WTC11 (cell line): Measurements from ENCODE around the gene TPR. TPM values are rescaled to one million over a fixed set of nuclear protein-coding genes. Genes with fewer than 3 reads are reported as not detected.

Experiments used
- ATAC-seq: fragments of 200-7000 bp; cut with Tn5 transposase; 2 replicates; pipeline ENCODE4 v1.10.0; 2021; ENCODE audit warnings: mild to moderate bottlenecking, moderate library complexity
- CTCF ChIA-PET: fragments of 300-600 bp; sonication (Branson Sonifier 250); formaldehyde crosslinking; loops from one replicate; lab custom pipeline; 2021; ENCODE audit warnings: antibody characterized with exemption; lab: Charles Lee
- POLR2A ChIA-PET: fragments of 350-600 bp; sonication (Branson Sonifier 250); formaldehyde crosslinking; loops from one replicate; lab custom pipeline; 2021; ENCODE audit warnings: antibody characterized with exemption; lab: Charles Lee
- DNase-seq: peaks from one replicate; pipeline ENCODE4 v3.0.0; 2021; ENCODE audit warnings: low spot score
- H3K27ac Mint-ChIP-seq: 2 replicates; pipeline ENCODE4 v1.8.0; 2021; ENCODE audit warnings: mixed read lengths
- H3K27me3 Mint-ChIP-seq: 2 replicates; pipeline ENCODE4 v1.8.0; 2021; ENCODE audit warnings: low read depth, mild to moderate bottlenecking, moderate library complexity, mixed read lengths
- H3K36me3 Mint-ChIP-seq: 2 replicates; pipeline ENCODE4 v1.8.0; 2021; ENCODE audit warnings: mixed read lengths
- H3K4me1 Mint-ChIP-seq: 2 replicates; pipeline ENCODE4 v1.8.0; 2022; ENCODE audit warnings: mixed read lengths
- H3K4me3 Mint-ChIP-seq: 2 replicates; pipeline ENCODE4 v1.8.0; 2021; ENCODE audit warnings: mild to moderate bottlenecking, moderate library complexity, mixed read lengths
- H3K9me3 Mint-ChIP-seq: 2 replicates; pipeline ENCODE4 v1.8.0; 2021; ENCODE audit warnings: mixed read lengths
- ETV6 ChIP-seq: sonication (generic); formaldehyde crosslinking; IDR thresholded peaks from 2 replicates; pipeline ENCODE4 v1.8.1; 2022; ENCODE audit warnings: mild to moderate bottlenecking, missing genetic modification reagents
- FOXK1 ChIP-seq: sonication (generic); formaldehyde crosslinking; IDR thresholded peaks from 2 replicates; pipeline ENCODE4 v1.8.0; 2022; ENCODE audit warnings: mild to moderate bottlenecking, moderate library complexity, missing genetic modification reagents
- IRF2 ChIP-seq: sonication (generic); formaldehyde crosslinking; IDR thresholded peaks from 2 replicates; pipeline ENCODE4 v1.8.0; 2022; ENCODE audit warnings: low read depth, missing genetic modification reagents, borderline replicate concordance
- JAZF1 ChIP-seq: fragments of 250-450 bp; sonication (Bioruptor Pico); IDR thresholded peaks from 2 replicates; pipeline ENCODE4 v1.9.0; 2021; ENCODE audit warnings: moderate library complexity, mild to moderate bottlenecking, inconsistent platforms
- JUN ChIP-seq: sonication (generic); formaldehyde crosslinking; IDR thresholded peaks from 2 replicates; pipeline ENCODE4 v1.8.0; 2023; ENCODE audit warnings: mild to moderate bottlenecking, missing genetic modification reagents
- NFE2L1 ChIP-seq: sonication (generic); formaldehyde crosslinking; IDR thresholded peaks from 2 replicates; pipeline ENCODE4 v1.8.1; 2023; ENCODE audit warnings: missing genetic modification reagents
- NFYB ChIP-seq: sonication (generic); formaldehyde crosslinking; conservative IDR thresholded peaks from 2 replicates; pipeline ENCODE4 v1.8.0; 2022; ENCODE audit warnings: low read depth, missing genetic modification reagents
- NR1H2 ChIP-seq: sonication (generic); formaldehyde crosslinking; IDR thresholded peaks from 2 replicates; pipeline ENCODE4 v1.9.0; 2021; ENCODE audit warnings: mild to moderate bottlenecking, moderate library complexity, missing genetic modification reagents
- RELA ChIP-seq: sonication (generic); formaldehyde crosslinking; IDR thresholded peaks from 2 replicates; pipeline ENCODE4 v1.8.1; 2022; ENCODE audit warnings: missing genetic modification reagents, mild to moderate bottlenecking, borderline replicate concordance
- SMAD3 ChIP-seq: sonication (generic); formaldehyde crosslinking; IDR thresholded peaks from 2 replicates; pipeline ENCODE4 v1.8.0; 2022; ENCODE audit warnings: missing genetic modification reagents, mild to moderate bottlenecking, borderline replicate concordance
- SOX15 ChIP-seq: fragments of 250-450 bp; sonication (Bioruptor Pico); IDR thresholded peaks from 2 replicates; pipeline ENCODE4 v1.9.0; 2021; ENCODE audit warnings: mild to moderate bottlenecking
- ZNF138 ChIP-seq: sonication (generic); formaldehyde crosslinking; conservative IDR thresholded peaks from 2 replicates; pipeline ENCODE4 v1.8.1; 2022; ENCODE audit warnings: mild to moderate bottlenecking, moderate library complexity, missing genetic modification reagents
- ZNF423 ChIP-seq: fragments of 250-450 bp; sonication (Bioruptor Pico); IDR thresholded peaks from 2 replicates; pipeline ENCODE4 v2.1.2; 2022; ENCODE audit warnings: mild to moderate bottlenecking, moderate library complexity
- total RNA-seq: library from RNA; stranded (reverse); gene quantifications from 3 replicates; pipeline ENCODE4 v1.2.3, GENCODE V29; 2021
- TF ChIP-seq, protein P1 (sequence below): fragments of 200-600 bp; IDR thresholded peaks from 2 replicates; pipeline ENCODE4 v1.8.0; 2022; ENCODE audit warnings: antibody characterized with exemption
- TF ChIP-seq, protein P2 (sequence below): sonication (generic); formaldehyde crosslinking; IDR thresholded peaks from 2 replicates; pipeline ENCODE4 v1.8.1; 2023; ENCODE audit warnings: mild to moderate bottlenecking, missing genetic modification reagents, moderate library complexity
- TF ChIP-seq, protein P3 (sequence below): sonication (generic); formaldehyde crosslinking; IDR thresholded peaks from 2 replicates; pipeline ENCODE4 v1.8.0; 2022; ENCODE audit warnings: mild to moderate bottlenecking, missing genetic modification reagents
- TF ChIP-seq, protein P4 (sequence below): sonication (generic); formaldehyde crosslinking; IDR thresholded peaks from 2 replicates; pipeline ENCODE4 v1.8.0; 2022; ENCODE audit warnings: mild to moderate bottlenecking, missing genetic modification reagents
- TF ChIP-seq, protein P5 (sequence below): fragments of 250-450 bp; sonication (Bioruptor Pico); IDR thresholded peaks from 2 replicates; pipeline ENCODE4 v1.8.0; 2021; ENCODE audit warnings: mild to moderate bottlenecking
- TF ChIP-seq, protein P6 (sequence below): fragments of 250-450 bp; sonication (Bioruptor Pico); IDR thresholded peaks from 2 replicates; pipeline ENCODE4 v1.9.0; 2021; ENCODE audit warnings: mild to moderate bottlenecking
- TF ChIP-seq, protein P7 (sequence below): sonication (generic); formaldehyde crosslinking; IDR thresholded peaks from 2 replicates; pipeline ENCODE4 v1.8.0; 2022; ENCODE audit warnings: mild to moderate bottlenecking, missing genetic modification reagents
- TF ChIP-seq, protein P8 (sequence below): sonication (generic); formaldehyde crosslinking; IDR thresholded peaks from 2 replicates; pipeline ENCODE4 v1.8.0; 2023; ENCODE audit warnings: missing genetic modification reagents
- TF ChIP-seq, protein P9 (sequence below): sonication (generic); formaldehyde crosslinking; IDR thresholded peaks from 2 replicates; pipeline ENCODE4 v1.8.1; 2023; ENCODE audit warnings: mild to moderate bottlenecking, moderate library complexity, missing genetic modification reagents

Gene TPR
- total RNA-seq, 1 experiment from 2014 or later: 119 TPM

DNA sequence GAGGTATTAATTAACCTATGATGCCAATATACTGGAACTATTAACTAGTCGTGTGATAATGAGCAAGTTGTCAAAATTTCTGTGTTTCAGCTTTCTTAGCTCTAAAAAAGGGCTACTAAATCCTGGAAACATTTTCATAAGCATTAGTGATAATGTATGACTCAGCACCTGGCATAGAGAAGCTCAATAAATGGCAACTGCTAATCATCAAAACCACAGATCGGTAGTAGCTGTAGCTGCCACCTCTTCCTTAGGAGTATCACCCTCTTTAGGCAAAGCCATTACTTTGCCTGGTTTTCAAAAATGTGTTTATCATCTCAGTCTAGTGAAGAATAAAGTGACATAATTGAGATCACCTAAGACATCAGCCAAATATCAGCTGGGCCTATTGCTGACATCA lies 75.5 kb downstream of the TPR start:
- TF ChIP-seq JAZF1 (CRISPR knock-in tag) (no peak), ZNF138 (CRISPR knock-in tag) (no peak), SOX15 (CRISPR knock-in tag) (no peak), IRF2 (CRISPR knock-in tag) (no peak), JUN (CRISPR knock-in tag) (no peak)
- TF ChIP-seq, protein P1, sequence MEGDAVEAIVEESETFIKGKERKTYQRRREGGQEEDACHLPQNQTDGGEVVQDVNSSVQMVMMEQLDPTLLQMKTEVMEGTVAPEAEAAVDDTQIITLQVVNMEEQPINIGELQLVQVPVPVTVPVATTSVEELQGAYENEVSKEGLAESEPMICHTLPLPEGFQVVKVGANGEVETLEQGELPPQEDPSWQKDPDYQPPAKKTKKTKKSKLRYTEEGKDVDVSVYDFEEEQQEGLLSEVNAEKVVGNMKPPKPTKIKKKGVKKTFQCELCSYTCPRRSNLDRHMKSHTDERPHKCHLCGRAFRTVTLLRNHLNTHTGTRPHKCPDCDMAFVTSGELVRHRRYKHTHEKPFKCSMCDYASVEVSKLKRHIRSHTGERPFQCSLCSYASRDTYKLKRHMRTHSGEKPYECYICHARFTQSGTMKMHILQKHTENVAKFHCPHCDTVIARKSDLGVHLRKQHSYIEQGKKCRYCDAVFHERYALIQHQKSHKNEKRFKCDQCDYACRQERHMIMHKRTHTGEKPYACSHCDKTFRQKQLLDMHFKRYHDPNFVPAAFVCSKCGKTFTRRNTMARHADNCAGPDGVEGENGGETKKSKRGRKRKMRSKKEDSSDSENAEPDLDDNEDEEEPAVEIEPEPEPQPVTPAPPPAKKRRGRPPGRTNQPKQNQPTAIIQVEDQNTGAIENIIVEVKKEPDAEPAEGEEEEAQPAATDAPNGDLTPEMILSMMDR: no peak
- TF ChIP-seq, protein P2, sequence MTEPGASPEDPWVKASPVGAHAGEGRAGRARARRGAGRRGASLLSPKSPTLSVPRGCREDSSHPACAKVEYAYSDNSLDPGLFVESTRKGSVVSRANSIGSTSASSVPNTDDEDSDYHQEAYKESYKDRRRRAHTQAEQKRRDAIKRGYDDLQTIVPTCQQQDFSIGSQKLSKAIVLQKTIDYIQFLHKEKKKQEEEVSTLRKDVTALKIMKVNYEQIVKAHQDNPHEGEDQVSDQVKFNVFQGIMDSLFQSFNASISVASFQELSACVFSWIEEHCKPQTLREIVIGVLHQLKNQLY: no peak
- ChIA-PET POLR2A (no interaction called here), CTCF (interaction anchor here (0.8 to 1.3 kb wide), 2 partner anchors 31 to 75 kb away, joined by 3 to 6 read pairs; partner anchors contain the start of gene TPR)

DNA sequence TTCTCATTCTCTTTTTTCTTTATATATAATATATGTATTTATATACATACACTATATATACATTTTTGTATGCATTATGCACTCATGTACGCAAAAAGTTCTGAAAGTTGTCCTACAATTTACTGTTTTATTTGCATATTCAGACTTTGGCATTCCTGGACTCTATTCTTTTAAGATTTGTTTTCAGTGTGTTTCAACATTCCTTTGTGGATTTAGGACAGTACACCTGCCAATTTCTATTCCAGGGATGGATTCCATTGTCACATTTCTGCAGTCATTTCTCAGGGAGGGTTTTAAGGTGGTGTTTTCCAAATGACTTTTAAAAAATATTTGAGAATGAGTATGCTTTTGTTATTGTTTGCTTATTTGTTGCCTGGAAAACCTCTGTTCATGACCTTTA lies 76.2 kb downstream of the TPR start:
- Mint-ChIP-seq H3K4me1 (no peaks in the 10 kb centered on the region), H3K36me3 (no peaks in the 10 kb centered on the region), H3K4me3 (no peak overlapping the region)
- TF ChIP-seq, protein P3, sequence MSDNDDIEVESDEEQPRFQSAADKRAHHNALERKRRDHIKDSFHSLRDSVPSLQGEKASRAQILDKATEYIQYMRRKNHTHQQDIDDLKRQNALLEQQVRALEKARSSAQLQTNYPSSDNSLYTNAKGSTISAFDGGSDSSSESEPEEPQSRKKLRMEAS (CRISPR knock-in tag): no peak
- no peak for TF ChIP-seq ZNF423 (CRISPR knock-in tag)
- no peak for TF ChIP-seq FOXK1
- TF ChIP-seq SMAD3 (CRISPR knock-in tag): no peak
- TF ChIP-seq, protein P4, sequence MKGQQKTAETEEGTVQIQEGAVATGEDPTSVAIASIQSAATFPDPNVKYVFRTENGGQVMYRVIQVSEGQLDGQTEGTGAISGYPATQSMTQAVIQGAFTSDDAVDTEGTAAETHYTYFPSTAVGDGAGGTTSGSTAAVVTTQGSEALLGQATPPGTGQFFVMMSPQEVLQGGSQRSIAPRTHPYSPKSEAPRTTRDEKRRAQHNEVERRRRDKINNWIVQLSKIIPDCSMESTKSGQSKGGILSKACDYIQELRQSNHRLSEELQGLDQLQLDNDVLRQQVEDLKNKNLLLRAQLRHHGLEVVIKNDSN (CRISPR knock-in tag): no peak
- no peak for TF ChIP-seq JUN (CRISPR knock-in tag)
- TF ChIP-seq, all 79 proteins: peak for 0
- CTCF ChIA-PET: no interaction called here
- H3K27me3 Mint-ChIP-seq: no peaks in the 10 kb centered on the region; the same call in 1 of the 2 replicates
- POLR2A ChIA-PET: no interaction called here
- H3K27ac Mint-ChIP-seq: no peak overlapping the region; the same call in 1 of the 2 replicates
- H3K9me3 Mint-ChIP-seq: no peaks in the 10 kb centered on the region
- no peak for ATAC-seq
- no peak for DNase-seq

More for the DNA sequence above, 75.5 kb downstream of the TPR start:
- Mint-ChIP-seq H3K4me3 (no peak overlapping the region), H3K36me3 (no peaks in the 10 kb centered on the region), H3K4me1 (no peaks in the 10 kb centered on the region), H3K27ac (no peak overlapping the region), H3K9me3 (no peaks in the 10 kb centered on the region), H3K27me3 (no peaks in the 10 kb centered on the region; the same call in 1 of the 2 replicates)
- ATAC-seq: no peak
- DNase-seq: no peak

DNA sequence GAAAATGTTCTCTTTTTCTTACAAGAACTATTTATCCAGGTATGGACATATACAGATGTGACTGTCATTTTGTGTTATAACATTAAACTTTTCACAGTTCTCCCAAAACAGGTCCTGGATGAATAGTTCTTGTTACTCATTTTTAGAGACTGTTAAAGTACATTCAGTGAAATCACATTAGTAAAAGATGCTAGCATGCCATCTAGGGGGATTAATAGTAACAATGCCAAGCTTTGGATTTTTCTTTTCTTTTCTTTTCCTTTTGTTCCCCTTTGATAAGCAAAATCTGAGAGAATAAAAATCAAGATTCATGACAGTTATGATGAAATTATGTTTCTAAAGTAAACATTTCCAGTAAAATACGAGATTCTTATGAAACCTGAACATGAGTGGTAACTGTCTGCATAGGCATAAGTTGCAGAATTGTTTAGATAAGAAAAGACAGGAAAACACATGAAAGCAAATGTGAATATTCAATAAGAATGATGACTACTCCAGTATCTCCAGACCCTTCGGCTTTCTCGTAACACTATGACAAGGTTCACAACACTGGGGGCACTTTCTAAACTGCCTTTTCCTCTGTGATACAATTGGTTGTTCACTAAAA lies 77.5 kb downstream of the TPR start:
- TF ChIP-seq, protein P5, sequence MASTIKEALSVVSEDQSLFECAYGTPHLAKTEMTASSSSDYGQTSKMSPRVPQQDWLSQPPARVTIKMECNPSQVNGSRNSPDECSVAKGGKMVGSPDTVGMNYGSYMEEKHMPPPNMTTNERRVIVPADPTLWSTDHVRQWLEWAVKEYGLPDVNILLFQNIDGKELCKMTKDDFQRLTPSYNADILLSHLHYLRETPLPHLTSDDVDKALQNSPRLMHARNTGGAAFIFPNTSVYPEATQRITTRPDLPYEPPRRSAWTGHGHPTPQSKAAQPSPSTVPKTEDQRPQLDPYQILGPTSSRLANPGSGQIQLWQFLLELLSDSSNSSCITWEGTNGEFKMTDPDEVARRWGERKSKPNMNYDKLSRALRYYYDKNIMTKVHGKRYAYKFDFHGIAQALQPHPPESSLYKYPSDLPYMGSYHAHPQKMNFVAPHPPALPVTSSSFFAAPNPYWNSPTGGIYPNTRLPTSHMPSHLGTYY (CRISPR knock-in tag): no peak
- TF ChIP-seq NFYB (CRISPR knock-in tag) (no peak), NR1H2 (no peak), ETV6 (CRISPR knock-in tag) (no peak), RELA (CRISPR knock-in tag) (no peak), NFE2L1 (CRISPR knock-in tag) (no peak)
- TF ChIP-seq, protein P6, sequence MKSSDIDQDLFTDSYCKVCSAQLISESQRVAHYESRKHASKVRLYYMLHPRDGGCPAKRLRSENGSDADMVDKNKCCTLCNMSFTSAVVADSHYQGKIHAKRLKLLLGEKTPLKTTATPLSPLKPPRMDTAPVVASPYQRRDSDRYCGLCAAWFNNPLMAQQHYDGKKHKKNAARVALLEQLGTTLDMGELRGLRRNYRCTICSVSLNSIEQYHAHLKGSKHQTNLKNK: no peak
- TF ChIP-seq, protein P7, sequence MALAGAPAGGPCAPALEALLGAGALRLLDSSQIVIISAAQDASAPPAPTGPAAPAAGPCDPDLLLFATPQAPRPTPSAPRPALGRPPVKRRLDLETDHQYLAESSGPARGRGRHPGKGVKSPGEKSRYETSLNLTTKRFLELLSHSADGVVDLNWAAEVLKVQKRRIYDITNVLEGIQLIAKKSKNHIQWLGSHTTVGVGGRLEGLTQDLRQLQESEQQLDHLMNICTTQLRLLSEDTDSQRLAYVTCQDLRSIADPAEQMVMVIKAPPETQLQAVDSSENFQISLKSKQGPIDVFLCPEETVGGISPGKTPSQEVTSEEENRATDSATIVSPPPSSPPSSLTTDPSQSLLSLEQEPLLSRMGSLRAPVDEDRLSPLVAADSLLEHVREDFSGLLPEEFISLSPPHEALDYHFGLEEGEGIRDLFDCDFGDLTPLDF (CRISPR knock-in tag): no peak
- TF ChIP-seq, protein P8, sequence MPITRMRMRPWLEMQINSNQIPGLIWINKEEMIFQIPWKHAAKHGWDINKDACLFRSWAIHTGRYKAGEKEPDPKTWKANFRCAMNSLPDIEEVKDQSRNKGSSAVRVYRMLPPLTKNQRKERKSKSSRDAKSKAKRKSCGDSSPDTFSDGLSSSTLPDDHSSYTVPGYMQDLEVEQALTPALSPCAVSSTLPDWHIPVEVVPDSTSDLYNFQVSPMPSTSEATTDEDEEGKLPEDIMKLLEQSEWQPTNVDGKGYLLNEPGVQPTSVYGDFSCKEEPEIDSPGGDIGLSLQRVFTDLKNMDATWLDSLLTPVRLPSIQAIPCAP (CRISPR knock-in tag): no peak
- TF ChIP-seq, protein P9, sequence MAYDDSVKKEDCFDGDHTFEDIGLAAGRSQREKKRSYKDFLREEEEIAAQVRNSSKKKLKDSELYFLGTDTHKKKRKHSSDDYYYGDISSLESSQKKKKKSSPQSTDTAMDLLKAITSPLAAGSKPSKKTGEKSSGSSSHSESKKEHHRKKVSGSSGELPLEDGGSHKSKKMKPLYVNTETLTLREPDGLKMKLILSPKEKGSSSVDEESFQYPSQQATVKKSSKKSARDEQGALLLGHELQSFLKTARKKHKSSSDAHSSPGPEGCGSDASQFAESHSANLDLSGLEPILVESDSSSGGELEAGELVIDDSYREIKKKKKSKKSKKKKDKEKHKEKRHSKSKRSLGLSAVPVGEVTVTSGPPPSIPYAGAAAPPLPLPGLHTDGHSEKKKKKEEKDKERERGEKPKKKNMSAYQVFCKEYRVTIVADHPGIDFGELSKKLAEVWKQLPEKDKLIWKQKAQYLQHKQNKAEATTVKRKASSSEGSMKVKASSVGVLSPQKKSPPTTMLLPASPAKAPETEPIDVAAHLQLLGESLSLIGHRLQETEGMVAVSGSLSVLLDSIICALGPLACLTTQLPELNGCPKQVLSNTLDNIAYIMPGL (CRISPR knock-in tag): no peak
- H3K4me3 Mint-ChIP-seq: no peak overlapping the region
- no peaks in the 10 kb centered on the region for H3K27me3 Mint-ChIP-seq
- ChIA-PET CTCF (interaction anchor here (1.0 kb wide), 1 partner anchor 577 kb away, joined by 4 read pairs; no protein-coding TSS in a partner anchor), POLR2A (no interaction called here)
- no peaks in the 10 kb centered on the region for H3K4me1 Mint-ChIP-seq
- ATAC-seq: no peak
- H3K36me3 Mint-ChIP-seq: no peaks in the 10 kb centered on the region
- no peak for DNase-seq
- H3K27ac Mint-ChIP-seq: no peak overlapping the region
- no peaks in the 10 kb centered on the region for H3K9me3 Mint-ChIP-seq
